ENCODE data around the gene HOXA11.

HOXA11 gene

DNA sequence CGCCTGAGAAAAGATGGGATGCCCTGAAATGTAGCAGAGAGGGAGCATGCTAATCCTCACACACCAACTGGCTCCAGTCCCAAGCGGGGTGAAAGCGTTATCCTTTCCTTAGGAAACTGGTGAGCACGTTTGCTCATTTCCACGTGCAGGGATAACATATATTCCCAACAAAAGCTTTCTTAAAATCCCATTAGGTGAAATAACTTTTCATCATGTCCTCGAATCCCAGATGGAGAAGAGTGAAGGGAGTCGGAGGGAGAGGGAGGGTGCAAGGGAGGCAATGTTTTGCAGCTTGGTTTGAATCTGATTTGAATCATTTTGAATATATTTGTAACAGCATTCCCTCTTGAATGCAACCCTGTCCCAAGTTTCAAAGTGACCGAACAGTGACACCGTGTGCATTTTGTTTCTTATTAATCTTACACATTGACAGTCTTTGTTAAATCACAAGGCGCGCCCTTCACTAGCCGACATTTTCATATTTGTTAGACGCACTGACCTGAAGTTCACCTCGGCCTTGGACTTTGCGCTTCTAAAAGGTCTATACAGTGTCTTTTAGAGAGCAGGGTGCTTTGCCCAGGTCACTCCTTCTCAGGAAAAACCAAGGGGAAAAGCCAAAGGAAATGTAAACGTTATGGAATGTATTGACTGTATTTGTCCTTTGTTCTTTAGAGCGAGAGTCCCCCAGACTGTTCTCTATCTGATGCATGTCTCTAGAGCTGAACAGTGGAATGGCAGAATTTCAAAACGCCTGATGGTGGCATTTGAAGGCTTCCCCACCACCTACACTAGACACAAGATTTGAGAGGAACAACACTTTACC is 51.4 kb downstream of the HOXA11 start:
- DNase-seq (ENCODE audit: low read depth in 2 of 2): no peak

DNA sequence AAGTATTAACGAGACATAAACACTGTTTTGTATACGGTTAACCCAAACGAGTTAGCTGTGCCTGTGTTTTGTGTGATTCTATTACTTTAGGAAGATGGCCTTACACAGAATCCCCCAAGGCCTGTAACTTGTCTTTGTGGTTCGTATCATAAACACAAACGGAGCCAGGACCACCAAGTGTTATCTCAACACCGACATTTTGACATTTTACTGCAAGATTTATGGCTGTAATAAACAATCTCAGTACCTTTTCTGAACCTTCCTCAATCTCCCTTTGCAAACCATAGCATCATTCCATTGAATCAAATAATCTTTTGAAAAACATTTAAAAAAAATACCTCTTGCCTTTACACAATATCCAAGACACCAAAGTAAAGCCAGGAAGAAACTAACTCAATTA is 52.1 kb downstream of the HOXA11 start:
- no peak for DNase-seq (ENCODE audit: low read depth in 2 of 2)

DNA sequence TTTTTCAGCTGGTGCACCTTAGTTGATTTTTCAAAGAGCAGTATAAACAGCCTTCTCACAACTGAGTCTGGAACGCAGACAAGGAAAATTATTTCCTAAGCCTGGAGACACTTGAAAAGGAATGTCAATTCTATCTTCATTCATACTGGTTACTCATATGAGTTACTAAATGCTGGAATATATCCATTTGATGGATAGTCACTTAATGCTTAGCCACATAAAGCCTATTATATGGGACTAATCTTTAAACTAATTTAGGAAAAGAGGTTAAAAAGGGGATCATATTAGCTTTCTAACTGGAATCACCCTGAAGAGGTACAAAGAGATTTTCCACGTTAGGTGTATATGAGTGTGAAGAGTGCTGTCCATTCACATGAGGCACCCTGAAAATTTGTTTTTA is 52.8 kb downstream of the HOXA11 start:
- no peak for DNase-seq (ENCODE audit: low read depth in 2 of 2)

- DNase-seq (ENCODE audit: low read depth in 2 of 2): no peak
These were observed 53.6 kb downstream of the HOXA11 start for GRCh38 chr7:27131390-27131819.
